Ishikawa (cell line): Measurements from ENCODE around the gene SNAPIN.

Experiments
- CEBPB ChIP-seq: IDR thresholded peaks from 2 replicates; pipeline ENCODE4 v1.6.1; 2012
- CREB1 ChIP-seq: IDR thresholded peaks from 2 replicates; pipeline ENCODE4 v1.6.1; 2012; ENCODE audit warnings: low read depth
- EGR1 ChIP-seq: IDR thresholded peaks from 2 replicates; pipeline ENCODE4 v1.6.1; 2012
- EP300 ChIP-seq: IDR thresholded peaks from 2 replicates; pipeline ENCODE4 v1.6.1; 2012; ENCODE audit warnings: borderline replicate concordance
- FOXM1 ChIP-seq: IDR thresholded peaks from 2 replicates; pipeline ENCODE4 v1.6.1; 2012; ENCODE audit warnings: low read depth, borderline replicate concordance
- MAX ChIP-seq: IDR thresholded peaks from 2 replicates; pipeline ENCODE4 v1.6.1; 2012
- NFIC ChIP-seq: IDR thresholded peaks from 2 replicates; pipeline ENCODE4 v1.6.1; 2012
- RAD21 ChIP-seq: IDR thresholded peaks from 2 replicates; pipeline ENCODE4 v1.6.1; 2012; ENCODE audit warnings: low read depth
- REST ChIP-seq: IDR thresholded peaks from 2 replicates; pipeline ENCODE4 v1.6.1; 2012; ENCODE audit warnings: low read depth, mild to moderate bottlenecking
- TAF1 ChIP-seq: IDR thresholded peaks from 2 replicates; pipeline ENCODE4 v1.6.1; 2012; ENCODE audit warnings: low read depth, mild to moderate bottlenecking
- TCF12 ChIP-seq: IDR thresholded peaks from 2 replicates; pipeline ENCODE4 v1.6.1; 2012; ENCODE audit warnings: low read depth
- TEAD4 ChIP-seq: IDR thresholded peaks from 2 replicates; pipeline ENCODE4 v1.6.1; 2012
- USF1 ChIP-seq: IDR thresholded peaks from 2 replicates; pipeline ENCODE4 v1.6.1; 2012
- YY1 ChIP-seq: IDR thresholded peaks from 2 replicates; pipeline ENCODE4 v1.6.1; 2012; ENCODE audit warnings: low read depth
- ZBTB7A ChIP-seq: IDR thresholded peaks from 2 replicates; pipeline ENCODE4 v1.6.1; 2012; ENCODE audit warnings: low read depth

The SNAPIN gene

GRCh38 chr1:153663211-153663610 is 4.7 kb downstream of the SNAPIN start:
- TF ChIP-seq EGR1 (no peak), MAX (no peak), TAF1 (no peak), EP300 (no peak), CEBPB (no peak), FOXM1 (no peak), ZBTB7A (no peak), USF1 (no peak), TCF12 (no peak), REST (no peak), RAD21 (no peak), YY1 (no peak), NFIC (no peak), TEAD4 (no peak), CREB1 (no peak)

- TF ChIP-seq TEAD4 = no peak
- no peak for TF ChIP-seq YY1
- no peak for TF ChIP-seq FOXM1
- no peak for TF ChIP-seq CEBPB
- TF ChIP-seq RAD21 = no peak
- TF ChIP-seq TAF1 = no peak
Observed at GRCh38 chr1:153667439-153667838, 8.9 kb downstream of the SNAPIN start.

GRCh38 chr1:153669606-153670005 is 11.1 kb downstream of the SNAPIN start:
- no peak for TF ChIP-seq CREB1
- no peak for TF ChIP-seq RAD21
- no peak for TF ChIP-seq EGR1
- no peak for TF ChIP-seq TCF12
- no peak for TF ChIP-seq MAX
- no peak for TF ChIP-seq REST
- TF ChIP-seq NFIC = no peak
- no peak for TF ChIP-seq YY1
- TF ChIP-seq FOXM1 = no peak
- no peak for TF ChIP-seq TAF1
- TF ChIP-seq ZBTB7A = no peak
- no peak for TF ChIP-seq TEAD4
- no peak for TF ChIP-seq USF1
- TF ChIP-seq EP300 = no peak
- TF ChIP-seq CEBPB = no peak

- no peak for TF ChIP-seq NFIC
- TF ChIP-seq EP300 = no peak
- no peak for TF ChIP-seq EGR1
- no peak for TF ChIP-seq FOXM1
- TF ChIP-seq TEAD4 = no peak
- no peak for TF ChIP-seq REST
- no peak for TF ChIP-seq TCF12
- TF ChIP-seq YY1 = no peak
- no peak for TF ChIP-seq RAD21
- no peak for TF ChIP-seq CREB1
- no peak for TF ChIP-seq USF1
- no peak for TF ChIP-seq ZBTB7A
- no peak for TF ChIP-seq TAF1
- no peak for TF ChIP-seq CEBPB
- no peak for TF ChIP-seq MAX
Observed at GRCh38 chr1:153670257-153670858, 11.9 kb downstream of the SNAPIN start.
